Stimulated activated CD8-positive, alpha-beta memory T cell treated with anti-CD3 and anti-CD28 coated beads, Interleukin-7, amount 100 ng/mL, for 4 hours (primary cell): ENCODE data around the gene NMBR.
"Not testable (repeated sequence)": the region's sequence is repeated elsewhere in the genome, so short reads cannot be mapped to it uniquely, and the experiment has no call there.

ENCODE experiments used
- DNase-seq, 2 donors: peaks; one replicate each; pipeline ENCODE4 v3.0.0-alpha.2; 2020; ENCODE audit warnings: low read depth in 2 of 2

NMBR gene

GRCh38 chr6:142146828-142147662 lies at the start of gene NMBR, which contains the start of gene VTA1:
Gene NMBR, minus strand, starts transcription at chr6:142147122. Its CDS starts 58,464 bp downstream, at chr6:142088658.
Gene VTA1, plus strand, starts transcription at chr6:142147263. Its CDS starts 25 bp downstream, at chr6:142147288.
- DNase-seq, result peak; percentile 94 to 96

- DNase-seq, result no peak
Observed at GRCh38 chr6:142195862-142196541, 49.1 kb upstream of the NMBR start.

GRCh38 chr6:142193621-142194020 lies 46.7 kb upstream of the NMBR start:
- no peak for DNase-seq

DNA sequence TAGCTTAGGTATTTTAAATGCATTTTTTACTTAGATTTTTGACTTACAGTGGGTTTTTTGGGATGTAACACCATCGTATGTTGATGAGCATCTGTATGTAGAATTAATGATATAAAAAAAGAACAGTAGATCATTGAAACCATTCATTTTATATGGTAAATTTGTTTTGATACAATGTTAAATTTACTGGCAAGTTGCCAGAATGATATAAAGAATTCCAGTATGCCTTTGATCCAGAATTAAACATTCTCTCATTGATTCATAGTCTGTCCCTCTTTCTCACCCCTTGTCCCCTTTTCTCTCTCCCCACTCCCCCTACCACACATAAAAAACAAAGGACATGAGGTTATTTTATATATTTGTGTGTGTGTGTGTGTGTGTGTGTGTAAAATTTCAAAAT lies 45.4 kb upstream of the NMBR start:
- no peak for DNase-seq

- DNase-seq, result no peak
Observed at GRCh38 chr6:142189057-142189456, 42.1 kb upstream of the NMBR start.

- not testable (repeated sequence) for DNase-seq
Observed at GRCh38 chr6:142188341-142188740, 41.4 kb upstream of the NMBR start.

DNA sequence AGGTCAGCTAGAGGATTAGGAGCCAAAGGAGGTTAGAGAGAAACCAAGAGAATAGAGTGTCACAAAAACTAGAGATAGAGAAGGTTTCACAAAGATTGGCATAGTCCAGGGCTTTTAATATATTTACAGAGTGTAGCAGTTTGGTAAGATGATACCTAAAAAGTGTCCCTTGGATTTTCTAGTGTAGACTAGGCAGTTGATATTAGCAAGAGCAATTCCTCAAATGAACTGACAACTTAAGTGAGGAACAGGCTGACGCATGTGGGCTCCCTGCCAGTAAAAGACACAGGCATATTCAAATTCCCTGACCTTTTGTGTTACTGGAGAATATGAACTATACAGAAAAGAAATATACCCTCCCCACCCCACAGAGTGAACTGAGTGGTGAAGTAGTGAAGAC lies 40.3 kb upstream of the NMBR start:
- DNase-seq, result no peak

- no peak for DNase-seq
Observed at GRCh38 chr6:142185641-142186040, 38.7 kb upstream of the NMBR start.

- no peak for DNase-seq
Observed at GRCh38 chr6:142184307-142184706, 37.4 kb upstream of the NMBR start.

GRCh38 chr6:142183351-142183750 lies 36.4 kb upstream of the NMBR start:
- DNase-seq, result no peak

GRCh38 chr6:142182004-142182403 lies 35.1 kb upstream of the NMBR start:
- DNase-seq, result no peak

DNA sequence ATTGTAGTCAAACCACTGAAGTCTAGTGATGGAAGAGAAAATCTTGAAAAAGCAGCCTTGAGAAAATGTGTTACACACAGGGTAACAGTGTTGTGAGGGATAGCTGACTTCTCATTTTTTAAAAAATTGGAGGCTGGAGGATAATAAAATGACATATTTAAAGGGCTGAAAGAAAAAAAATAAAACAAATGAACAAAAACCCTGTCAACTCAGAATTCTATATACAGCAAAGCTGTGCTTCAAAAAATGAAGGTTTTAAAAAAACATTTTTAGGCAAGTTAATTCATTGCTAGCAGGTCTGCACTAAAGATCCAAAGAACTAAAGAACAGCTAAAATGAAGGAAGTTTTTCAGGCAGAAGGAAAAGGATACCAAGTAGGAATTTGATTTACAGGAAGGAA lies 31.2 kb upstream of the NMBR start:
- DNase-seq, result no peak

GRCh38 chr6:142174703-142175102 lies 27.8 kb upstream of the NMBR start:
- DNase-seq, result no peak

DNA sequence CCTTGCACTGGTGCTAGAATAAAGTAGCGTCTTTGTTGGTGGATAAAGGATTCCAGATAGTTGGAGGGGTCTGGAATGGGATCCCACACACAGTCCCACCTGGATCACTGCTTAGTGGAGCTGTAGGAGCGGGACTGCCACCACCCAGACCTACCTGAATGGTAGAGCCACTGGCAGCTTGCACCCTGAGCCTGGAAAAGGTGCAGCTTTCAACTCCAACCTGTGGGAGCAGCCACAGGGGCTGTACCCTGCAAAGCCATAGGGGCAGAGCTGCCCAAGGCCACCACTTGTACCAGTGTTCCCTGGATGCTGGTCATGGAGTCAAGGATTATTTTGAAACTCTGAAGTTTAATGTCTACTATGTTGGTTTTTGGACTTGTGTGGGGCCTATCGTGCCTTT lies 27.1 kb upstream of the NMBR start:
- no peak for DNase-seq

- DNase-seq, result no peak
Observed at GRCh38 chr6:142172758-142173157, 25.8 kb upstream of the NMBR start.

DNA sequence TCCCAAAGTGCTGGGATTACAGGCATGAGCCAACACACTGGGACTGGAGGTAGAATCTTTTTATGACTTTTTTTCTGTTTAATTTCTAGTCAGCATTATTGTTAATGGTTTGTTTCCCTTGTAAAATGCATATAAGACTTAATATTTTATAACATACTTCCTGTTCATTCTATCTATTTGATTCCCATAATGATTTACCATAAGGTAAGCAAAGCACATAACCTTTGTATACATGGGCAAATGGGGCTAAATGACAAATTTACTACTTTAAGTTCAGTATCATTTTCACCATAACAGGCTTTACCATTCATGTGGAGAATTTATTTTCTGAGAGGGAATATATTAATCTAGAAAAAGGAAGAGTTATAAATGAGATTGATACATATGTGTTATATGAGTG lies 24.4 kb upstream of the NMBR start:
- no peak for DNase-seq

GRCh38 chr6:142167486-142167885 lies 20.6 kb upstream of the NMBR start:
- no peak for DNase-seq

GRCh38 chr6:142167071-142167470 lies 20.1 kb upstream of the NMBR start:
- no peak for DNase-seq

GRCh38 chr6:142165227-142165626 lies 18.3 kb upstream of the NMBR start:
- no peak for DNase-seq

DNA sequence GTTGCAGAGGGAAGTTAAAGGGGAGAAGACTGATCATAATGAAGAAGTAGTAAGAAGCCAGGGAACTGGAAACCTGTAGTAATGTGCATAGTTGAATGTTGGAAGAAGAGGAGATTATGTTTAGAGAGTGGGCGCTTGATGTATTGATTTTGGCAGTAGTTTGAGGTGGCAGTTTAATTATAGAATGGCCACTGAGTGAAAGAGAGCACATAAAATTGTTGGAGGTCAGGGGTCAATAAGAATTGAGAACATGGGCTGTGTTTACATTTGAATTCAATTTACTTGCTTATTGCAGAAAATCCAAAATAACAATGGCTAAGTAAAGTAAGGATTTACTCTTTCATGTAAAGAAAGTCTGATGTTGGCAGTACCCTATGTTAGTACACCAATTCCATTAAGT lies 15.9 kb upstream of the NMBR start:
- no peak for DNase-seq

GRCh38 chr6:142156758-142157068 lies 9.8 kb upstream of the NMBR start:
- not testable (repeated sequence) for DNase-seq

DNA sequence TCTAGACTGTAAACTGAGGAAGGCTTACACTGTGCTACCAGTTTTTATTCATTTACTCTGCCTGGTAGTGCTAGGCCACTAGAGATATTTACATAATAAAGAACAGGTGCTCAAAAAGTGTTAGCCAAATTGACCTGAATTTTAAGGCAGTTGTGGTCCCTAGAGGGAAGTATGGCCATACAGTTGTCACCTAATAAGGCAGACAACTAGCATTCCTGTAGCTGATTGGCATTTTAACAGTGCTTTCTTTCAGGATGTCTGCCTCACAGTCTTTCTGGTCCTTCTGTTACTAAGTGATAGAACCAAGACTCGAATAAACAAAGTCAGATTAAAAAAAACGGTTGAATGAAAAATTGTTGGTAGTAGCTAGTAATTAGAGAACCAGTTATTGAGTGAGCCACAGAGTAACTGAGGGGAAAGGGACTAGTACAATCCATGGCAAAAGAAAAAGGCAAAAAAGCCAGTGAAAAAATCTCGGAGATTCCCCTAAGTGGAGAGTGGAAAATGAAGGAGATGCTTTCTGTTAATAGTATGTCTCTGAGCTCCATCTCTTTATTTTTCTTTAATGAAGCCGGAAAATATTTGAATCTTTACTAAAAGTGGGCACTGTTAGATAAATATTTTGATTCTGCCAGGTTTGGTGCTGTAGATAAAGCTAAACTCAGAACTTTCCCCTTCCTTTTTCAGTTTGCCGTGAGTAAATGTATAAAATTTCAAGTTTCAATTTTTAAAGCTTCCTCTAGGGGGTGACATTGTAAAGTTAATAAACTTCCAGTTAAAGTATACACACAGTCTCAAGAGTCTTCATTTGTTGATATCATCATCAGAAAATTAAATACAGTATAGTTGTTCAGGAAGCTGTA lies 9.2 kb upstream of the NMBR start:
- no peak for DNase-seq
